Stimulated activated CD8-positive, alpha-beta memory T cell treated with anti-CD3 and anti-CD28 coated beads, Interleukin-2, amount 100 ng/mL, for 1 hour (primary cell): ENCODE results near the gene NCK2.

Experiments
- DNase-seq, 2 donors: peaks; one replicate each; pipeline ENCODE4 v3.0.0-alpha.2; 2020; ENCODE audit warnings: low read depth in 2 of 2

The NCK2 gene

DNA sequence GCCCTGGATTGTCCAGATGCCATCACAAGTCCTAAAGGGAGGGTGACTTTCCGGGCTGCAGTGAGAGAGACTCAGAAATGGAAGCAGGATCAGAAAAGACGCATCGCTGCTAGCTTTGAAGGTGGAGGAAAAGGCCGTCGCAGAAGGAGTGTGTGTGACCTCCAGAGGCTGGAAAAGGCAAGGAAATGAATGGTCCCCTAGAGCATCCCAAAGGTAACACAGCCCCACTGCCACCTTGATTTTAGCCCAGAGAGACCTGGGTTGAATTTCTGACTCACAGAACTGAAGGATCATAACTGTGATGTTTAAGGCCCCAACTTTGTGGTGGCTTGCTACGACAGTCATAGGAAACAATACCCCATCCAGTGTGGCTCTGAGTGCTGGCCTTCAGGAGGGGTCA lies 8.6 kb upstream of the NCK2 start:
- no peak for DNase-seq

DNA sequence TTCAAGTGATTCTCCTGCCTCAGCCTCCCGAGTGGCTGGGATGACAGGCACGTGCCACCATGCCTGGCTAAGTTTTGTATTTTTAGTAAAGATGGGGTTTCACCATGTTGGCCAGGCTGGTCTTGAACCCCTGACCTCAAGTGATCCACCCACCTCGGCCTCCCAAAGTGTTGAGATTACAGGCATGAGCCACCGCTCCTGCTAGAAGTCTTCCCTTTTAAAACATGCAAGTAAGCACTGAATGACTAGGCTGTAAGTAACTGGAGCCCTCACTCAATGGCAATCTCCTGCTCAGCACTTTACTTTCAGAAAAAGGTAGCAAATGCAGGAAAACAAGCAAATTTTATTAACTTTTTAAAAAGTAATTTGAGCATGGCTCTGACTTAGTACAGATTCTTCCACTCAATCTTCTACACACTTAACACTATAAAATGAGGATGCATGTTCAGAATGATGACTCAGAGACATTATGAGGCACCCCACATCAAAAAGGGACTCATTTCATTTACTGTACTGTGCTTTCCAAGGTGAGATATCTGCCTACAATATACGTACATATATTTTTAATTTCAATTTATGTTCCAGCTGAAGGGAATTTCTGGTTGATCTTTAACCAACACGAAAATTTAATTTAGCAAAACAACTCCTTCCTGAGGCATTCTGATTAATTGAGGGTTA lies 6.6 kb upstream of the NCK2 start:
- no peak for DNase-seq

DNA sequence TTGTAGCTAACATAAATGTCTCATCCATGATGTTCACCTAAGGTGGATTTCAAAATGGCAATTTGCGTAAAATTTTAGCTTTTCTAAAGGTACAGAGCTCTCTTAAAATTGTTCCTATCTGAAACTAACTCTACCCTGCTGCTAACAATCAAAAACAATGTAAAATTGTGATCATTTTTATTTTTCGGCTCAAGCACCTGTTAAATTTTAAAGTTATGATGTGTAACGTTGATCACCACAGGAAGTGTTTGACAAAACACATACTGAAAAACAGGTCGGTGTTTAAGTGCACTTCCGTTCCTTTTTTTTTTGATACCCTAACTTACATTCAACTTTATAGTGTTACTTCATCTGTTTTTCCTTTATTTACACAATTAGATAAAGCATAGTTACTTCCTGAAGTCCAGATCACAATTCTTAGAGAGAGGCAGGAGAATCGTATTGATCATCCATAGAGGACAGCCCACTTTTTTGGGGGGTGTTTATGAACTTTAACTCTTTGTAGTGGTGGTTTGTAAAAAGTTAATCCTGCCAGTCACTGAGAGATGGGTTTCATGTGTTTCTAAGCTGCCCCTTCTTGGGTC lies 6.0 kb upstream of the NCK2 start:
- DNase-seq, result no peak

DNA sequence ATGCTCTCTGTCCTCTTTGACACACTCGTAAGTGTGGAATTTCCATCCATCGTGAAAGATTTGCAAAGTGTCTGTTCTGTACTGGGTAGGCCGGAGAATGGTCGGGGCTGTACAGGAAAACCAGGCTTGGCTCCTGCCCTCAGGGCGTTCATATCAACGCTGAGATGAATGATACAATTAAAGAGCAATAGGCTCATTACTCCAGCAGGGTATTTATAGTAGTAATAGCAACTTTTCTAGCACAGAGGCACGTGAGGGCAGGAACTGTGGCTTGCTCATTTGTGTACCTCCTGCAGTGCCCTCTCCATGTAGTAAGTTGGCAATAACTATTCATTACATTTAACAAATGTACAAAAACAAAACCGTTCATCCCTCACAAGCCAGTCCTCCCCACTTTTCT lies 5.3 kb upstream of the NCK2 start:
- no peak for DNase-seq

DNA sequence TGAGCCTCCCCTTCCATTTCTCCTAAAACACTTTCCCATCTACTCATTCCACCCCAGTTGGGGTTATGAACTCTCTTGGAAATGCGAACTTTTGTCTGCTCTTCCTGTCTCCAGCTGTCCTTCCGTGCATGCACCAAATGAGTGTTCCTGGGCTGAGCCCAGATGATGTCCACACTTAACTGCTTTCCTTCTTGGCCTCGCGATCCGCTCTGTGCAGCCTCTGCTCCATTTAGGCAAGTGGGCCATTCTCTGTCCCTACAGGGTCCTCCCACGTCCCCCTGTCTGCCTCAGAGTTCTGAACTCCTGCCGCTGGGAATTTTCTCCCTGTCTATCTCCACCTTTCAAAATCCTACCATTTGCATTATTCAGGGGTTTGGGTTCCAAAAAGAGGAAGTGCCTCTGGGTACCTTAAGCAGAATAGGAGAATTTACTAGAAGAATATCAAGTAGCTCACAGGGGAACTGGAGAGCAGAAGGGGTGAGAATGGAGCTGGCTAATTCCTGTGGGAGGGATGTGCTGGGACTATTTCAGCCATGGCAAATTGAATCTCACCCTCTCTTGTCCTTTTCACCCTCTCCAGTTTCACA lies 4.7 kb upstream of the NCK2 start:
- DNase-seq, result no peak

DNA sequence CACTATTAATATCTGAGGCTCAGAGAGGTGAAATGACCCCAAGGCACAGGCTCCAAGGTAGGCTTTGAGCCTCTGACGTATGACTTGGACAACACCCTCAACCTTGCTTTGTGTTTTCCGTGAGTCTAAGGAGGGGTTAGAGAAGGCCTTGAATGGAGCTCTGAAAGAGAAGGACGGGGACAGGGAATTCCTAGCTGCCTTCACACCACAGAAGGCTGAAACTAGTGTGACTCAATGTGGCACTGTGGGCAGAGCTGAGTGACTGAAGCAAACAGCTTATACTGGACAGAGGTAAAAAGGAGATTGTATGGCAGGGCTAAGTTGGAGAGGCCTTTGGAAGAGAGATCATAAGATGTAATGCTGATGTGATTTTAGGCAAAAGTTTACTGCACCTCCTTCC lies 3.5 kb upstream of the NCK2 start:
- DNase-seq, result no peak

DNA sequence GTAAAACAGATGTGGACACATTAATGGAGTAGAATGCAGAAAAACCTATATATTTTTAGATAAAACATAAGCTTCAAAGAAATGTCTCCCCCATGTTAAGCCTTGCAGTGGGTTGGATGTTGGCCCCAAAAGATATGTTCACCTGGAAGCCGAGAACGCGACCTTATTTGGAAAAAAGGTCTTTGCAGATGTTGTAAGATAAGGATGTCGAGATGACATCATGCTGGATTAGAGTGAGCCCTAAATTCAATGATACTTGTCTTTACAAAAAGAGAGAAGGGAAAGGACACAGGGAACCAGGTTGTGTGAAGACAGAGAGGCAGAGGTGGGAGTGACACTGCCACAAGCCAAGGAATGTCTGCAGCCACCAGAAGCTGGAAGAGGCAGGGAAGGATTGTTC lies 3.1 kb upstream of the NCK2 start:
- DNase-seq, result no peak

DNA sequence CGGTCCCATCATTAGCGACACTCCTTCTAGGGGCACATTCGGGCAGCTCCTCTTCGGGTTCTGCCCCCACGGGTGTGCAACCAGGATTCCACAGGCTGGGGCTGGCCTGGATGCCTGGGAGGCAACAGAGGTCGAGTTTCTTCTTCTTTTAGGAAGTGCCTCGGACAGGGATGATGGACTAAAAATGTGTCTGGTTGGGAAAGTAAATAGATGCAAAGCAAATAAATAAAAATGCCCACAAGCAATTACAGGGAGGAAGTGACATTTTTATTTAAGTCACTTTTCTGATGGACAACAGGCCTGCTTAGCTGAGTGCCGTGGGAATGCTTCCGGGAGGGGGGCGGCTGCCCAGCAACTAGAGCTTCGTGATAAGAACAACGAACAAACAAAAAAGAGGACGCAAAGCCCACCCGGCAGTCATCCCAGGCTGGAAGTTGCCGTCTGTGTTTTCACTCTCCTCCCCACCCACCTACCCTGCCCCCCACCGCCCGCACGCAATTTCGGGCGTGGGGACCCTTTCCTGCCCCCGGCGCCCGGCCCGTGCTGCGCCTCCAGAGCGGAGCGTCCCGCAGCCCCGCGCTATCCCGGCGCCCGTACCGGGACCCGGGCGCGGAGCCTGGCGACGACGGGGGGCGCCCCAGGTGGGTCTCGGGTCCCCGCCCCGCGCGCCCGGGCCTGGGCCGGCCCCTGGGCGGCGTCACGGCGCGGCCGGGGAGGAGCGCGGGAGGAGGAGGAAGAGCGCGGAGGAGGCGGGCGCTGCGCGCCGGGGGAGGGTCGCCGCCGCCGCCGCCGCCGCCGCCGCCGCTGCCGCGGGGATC lies 412 bp upstream of the NCK2 start:
- peak in 1 of 2 donors; percentile 40 for DNase-seq

DNA sequence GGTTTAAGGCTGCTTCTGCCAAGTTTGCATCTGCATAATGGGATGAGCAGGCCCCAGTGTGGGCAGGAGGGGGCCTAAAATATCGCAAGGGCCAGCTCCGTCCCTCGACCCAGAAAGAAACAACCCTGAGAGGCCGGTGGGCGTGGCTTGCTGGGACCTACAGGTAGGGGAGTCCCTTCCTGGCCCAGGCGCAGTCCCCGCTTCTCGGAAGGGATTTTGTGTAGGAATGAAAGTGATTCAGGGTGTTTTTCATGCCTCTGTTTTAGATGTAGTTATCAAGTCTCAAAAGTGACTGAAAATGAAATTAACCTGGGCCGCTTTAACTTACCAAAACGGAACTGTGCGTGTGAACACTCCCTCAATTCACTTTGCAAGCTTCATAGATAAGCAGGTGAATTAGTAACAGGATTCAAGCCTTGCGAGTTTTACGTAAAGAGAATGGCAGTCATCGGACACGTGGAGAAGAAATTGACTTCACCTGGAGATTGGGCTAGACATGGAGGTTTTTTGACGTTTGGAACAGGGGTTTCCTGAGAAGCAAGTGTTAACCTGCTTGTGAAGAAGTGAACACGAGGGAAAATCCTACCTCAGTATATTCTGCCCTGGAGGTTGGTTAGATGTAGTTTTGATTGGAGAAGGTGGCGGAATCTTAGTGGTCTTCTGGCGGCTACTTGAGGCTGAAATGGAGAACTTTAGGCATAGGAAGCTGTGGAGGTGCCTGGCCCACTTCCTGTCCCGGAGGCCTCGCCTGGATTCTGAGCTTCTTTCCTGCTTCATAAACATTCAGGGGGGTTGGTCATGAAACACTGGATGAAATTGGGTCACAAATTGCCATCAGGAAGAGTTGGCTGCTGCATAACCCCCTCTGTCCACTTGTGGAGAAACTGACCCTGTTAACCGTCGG lies 1.7 kb downstream of the NCK2 start:
- peak; percentile 46 to 63 for DNase-seq

DNA sequence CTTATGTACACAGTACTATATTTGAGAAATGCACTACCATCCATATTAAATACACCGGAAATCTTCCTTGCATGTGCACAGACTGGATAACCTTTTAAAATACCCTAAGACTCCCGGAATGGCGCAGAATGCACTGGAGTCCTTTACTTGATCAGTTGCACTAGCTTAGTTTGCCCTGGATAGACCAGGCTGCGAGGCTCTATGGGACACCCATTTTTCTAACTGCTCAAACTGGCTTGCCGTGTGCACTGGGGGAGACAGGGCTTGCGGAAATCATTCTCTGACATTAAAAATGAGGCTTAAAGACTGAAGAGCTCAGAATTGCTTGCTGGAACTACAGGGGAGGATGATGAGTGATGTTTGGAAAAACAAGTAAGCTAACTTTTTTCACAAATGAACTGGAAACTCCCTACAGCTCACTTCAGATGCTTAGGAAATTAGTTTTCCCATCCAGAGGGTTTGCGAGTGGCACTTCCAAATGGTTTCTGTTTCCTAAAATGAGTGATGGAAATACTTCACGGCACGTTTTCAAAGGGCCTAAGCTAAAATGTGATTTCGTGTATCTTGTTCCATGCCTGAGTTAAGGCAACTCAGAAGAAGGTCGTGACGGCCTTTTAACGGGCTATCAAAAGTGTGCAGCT lies 2.7 kb downstream of the NCK2 start:
- DNase-seq, result no peak

DNA sequence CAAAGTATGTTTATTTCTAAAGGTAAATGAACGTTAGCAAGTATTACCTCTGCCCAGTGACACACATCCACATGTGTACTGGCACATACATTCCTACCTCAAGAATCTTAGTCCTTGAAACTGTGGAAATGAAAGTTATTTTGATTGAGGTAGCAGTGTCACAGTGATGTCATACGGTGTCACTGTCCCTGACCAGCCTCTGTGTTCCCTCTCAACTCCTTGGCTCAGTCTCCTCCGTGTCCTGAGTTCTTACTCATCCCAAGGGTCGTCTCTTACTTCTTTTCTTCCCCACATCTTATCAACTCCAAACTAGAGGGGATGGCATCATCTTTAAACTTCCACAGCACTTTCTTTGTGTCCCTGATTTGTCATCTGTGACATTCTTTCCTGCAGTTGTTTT lies 3.3 kb downstream of the NCK2 start:
- DNase-seq, result no peak

DNA sequence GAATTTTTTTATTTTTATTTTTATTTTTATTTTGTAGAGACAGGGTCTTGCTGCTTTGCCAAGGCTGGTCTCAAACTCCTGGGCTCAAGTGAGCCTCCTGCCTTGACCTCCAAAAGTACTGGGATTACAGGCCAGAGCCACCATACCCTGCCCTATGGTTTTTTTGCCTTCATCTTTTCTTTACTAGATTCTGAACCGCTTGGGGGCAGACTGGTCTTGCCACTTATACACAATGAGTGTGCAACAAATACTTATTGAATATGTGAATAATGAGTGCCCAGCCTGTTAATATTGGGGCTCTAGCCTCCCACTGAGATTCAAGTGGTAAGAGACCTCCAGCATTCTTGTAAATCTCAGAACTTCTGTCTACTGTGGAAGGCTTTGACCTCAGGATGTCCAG lies 3.9 kb downstream of the NCK2 start:
- DNase-seq, result no peak

DNA sequence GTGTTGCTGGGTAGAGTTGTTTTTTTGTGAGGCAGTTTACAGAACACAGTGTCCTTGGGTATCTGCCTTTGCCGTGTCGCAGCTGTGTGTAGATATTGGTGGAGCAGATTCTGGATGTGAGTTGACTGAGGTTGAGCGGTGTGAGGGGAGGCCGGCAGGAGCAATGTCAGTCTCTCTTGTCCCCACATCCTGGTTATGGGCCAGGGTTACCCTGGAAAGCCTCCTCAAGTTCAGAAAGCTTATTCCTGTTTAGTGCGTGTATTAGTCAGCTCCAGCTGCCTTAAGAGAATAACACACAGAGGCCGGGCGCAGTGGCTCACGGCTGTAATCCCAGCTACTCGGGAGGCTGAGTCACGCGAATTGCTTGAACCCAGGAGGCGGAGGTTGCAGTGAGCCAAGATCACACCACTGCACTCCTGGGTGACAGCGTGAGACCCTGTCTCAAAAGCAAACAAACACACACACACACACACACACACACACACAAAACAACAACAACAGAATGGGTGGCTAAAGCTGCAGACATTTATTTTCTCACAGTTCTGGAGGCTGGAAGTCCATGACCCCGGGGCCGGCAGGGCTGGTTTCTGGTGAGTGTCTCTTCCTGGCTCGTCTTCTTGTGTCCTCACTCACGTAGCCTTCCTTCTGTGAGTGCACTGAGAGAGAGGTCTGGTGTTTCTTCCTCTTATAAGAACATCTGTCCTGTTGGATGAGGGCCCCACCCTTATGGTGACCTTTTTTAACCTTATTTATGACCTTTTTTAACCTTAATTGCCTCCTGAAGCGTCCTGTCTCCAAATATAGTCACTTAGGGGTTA lies 5.1 kb downstream of the NCK2 start:
- no peak for DNase-seq

DNA sequence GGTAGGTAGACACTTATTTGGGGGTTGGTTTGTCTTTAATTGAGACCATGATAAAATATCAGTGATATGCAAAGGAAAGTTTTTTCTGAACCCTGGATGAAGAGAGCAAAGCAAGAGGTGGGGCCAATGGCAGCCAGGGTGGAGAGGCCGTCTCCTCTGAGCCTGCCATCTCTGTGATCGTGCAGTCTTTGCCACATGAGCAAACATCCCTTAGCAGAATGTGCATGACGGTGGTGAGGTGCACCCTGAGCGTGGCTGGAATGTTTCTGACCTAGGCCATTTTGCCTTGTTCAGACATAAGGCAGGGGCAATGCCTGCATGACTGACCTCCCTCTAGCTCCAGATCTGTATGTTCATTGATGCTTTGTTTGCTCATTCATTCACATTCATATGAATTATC lies 6.0 kb downstream of the NCK2 start:
- DNase-seq, result no peak

DNA sequence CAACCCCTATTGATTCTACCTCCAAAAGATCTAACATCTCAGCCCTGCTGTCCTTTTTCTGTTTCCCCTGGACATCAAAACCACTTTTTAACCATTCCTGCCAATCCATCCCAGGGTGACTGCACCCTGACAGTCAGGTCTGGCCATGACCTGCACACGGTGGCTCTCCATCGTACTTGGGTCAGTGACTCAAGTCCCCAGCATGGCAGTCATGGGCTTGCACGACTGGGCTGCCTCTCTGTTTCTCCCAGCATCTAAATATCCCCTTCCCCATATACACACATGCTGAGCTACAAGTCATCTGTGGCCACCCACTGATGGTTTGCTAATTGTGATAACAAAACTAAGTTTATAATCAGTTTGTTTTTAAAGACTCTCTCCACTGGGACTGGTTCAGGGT lies 6.6 kb downstream of the NCK2 start:
- DNase-seq, result no peak

DNA sequence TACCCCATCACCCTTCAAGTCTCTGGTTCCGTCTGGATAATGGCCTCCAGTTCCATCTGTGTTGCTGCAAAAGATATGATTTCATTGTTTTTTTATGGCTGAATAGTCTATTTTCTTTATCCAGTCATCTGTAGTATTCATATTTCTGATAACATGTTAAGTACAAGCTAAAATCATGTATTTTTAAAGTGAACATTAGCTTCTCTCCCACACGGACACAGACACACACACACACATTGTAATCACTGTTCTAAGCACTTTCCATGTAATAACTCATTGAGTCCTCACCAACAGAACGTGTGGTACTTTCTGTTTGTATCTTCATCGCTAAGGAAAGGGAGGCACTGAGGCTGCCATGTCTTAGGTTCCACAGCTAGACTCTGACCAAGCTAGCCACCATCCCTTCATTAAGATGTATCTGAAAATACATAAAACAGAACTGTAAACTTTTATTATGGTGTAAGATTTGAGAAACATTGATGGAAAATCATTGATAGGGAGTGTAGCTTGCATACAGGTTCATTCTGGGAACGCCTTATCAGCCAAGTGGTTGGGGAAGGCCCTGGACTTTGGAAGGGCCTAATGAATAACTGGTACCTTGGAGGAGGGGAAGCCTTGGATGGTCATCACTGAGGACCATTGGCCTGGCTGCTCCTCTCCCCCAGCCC lies 8.1 kb downstream of the NCK2 start:
- no peak for DNase-seq

DNA sequence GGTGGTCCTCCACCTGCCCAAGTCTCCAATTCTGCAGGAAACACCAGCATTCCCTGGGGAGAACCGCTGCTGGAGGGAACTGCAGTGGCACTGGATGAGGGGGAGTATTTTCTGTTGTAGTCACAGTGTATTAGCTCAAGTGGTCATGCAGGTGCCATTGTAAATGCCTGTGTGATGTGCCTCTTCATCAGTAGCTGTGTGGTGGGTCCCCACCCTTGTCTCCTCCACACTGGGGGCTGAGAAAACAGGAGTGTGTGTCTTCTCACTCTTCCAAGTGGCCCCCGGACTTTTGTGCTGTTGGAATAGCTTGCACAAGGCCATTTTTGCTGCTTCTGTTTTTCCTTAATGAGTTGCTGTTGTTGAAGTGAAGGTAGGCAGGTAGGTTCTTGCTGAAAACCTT lies 8.7 kb downstream of the NCK2 start:
- DNase-seq, result no peak

DNA sequence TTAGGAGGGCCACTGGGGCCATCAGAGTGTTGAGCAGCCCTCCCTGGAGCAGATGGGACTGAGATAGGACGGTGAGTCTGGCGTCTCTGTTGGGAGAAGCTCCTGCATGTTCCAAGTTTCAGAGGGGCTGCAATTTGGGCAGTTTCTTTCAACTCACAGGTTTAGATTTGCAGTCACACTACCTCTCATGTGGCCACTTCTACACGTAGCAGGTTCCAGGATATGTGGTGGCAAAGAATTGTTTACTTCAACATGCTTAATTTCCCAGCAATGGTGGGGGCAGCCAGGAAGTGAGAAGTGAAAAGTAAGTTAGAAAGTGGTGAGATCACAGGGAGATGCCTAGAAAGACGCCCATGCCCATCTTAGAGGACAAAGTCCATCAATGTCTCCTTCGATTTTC lies 9.3 kb downstream of the NCK2 start:
- no peak for DNase-seq

DNA sequence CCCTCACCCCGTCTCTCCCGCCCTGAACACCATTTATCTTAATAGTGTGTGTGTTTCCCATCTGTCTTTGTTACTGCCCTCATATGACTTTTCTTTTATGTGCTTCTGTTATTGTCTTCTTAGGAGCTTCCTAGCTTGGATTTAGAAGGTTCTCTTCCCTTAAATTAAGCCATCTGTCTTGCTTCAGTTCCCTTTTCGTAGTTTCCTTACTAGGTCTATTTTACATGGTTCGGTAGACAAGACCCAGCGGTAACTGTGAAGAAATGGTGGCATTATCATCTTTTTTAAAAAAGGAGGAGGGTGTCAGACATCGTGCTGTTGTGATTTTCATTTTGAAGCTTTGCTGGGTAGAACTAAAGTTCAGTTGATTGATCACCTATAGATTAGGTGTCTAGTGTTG lies 10.3 kb downstream of the NCK2 start:
- no peak for DNase-seq

DNA sequence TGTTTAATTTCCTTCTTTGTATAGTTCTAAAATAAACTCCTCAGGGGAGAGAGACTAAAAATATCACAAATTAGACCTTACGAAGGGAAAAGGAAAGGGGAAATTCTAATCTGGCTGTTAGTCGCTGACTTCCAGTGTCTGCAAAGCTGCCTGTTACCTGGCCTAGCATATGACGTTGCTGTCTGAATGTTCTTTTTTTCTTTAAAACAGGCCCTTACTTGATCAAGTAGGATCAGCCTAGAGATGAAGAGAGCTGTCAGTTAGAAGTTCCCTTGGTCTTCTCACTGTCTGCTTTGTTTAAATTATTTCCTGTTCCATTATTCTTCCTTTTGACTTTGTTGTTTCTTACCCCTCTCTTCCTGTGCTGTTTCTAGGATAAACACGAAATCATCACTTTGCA lies 11.2 kb downstream of the NCK2 start:
- no peak for DNase-seq
